K562 treated with DMSO at 1 percent for 24 hours (cell line): Measurements from ENCODE around the gene NET1. TPM values are rescaled to one million over a fixed set of nuclear protein-coding genes. Genes with fewer than 3 reads are reported as not detected.

Experiments used
- total RNA-seq: library from RNA; unstranded; fragments of 300-600 nt; gene quantifications from 2 replicates; pipeline ENCODE4 v1.2.3, GENCODE V29; 2022; ENCODE audit warnings: low read depth; ENCODE audit not compliant: insufficient read depth

NET1 gene, protein sequence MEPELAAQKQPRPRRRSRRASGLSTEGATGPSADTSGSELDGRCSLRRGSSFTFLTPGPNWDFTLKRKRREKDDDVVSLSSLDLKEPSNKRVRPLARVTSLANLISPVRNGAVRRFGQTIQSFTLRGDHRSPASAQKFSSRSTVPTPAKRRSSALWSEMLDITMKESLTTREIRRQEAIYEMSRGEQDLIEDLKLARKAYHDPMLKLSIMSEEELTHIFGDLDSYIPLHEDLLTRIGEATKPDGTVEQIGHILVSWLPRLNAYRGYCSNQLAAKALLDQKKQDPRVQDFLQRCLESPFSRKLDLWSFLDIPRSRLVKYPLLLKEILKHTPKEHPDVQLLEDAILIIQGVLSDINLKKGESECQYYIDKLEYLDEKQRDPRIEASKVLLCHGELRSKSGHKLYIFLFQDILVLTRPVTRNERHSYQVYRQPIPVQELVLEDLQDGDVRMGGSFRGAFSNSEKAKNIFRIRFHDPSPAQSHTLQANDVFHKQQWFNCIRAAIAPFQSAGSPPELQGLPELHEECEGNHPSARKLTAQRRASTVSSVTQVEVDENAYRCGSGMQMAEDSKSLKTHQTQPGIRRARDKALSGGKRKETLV
- 82.6 and 92.2 TPM in 2 replicates for total RNA-seq

GRCh38 chr10:5412277-5412941 lies at the start of gene NET1:
Gene NET1, plus strand, starts transcription at chr10:5412557. Its CDS starts 136 bp downstream, at chr10:5412693.

GRCh38 chr10:5364890-5365338 lies 47.4 kb upstream of the NET1 start, which contains the start of gene UCN3:
Gene UCN3, plus strand, starts transcription at chr10:5364966. Its CDS starts 8,755 bp downstream, at chr10:5373721.

DNA sequence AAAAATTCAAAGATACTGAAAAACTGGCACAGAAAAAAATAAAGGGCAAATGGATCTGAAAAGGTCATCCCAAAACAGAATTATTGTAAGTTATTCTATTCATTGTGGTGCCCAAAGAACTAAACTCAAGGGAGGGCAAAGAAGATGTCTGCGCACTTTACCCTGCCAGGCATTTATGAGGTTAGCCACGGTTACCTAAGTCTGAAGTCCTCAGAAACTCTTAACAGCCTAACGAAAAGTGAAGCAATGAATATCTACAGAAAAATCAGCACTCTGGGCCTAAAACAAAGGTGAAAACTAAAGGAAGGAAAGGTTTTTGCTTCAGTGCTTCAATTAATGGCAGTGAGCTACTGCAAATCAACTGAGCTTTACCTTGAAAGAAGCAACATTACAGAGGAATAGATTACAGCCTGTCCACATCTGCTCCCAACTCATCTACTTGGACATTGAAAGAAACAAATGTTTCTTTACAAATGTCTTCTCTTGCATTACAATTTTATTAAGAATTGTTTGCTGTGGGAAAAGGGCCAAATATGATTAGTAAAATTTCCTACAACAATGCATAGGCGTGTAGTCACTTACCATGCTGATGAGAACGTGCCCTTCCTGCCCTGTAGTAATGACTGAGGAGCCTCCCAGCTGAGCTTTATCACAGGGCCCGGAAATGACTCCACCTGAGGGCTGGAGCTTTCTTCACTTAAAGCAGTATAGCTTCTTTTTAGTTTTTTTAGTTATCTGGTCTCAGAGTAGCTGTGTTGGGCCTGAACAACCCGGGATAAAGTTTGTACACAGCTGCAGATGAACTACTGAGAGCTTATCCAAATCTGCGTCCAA lies 7.9 kb upstream of the NET1 start, which contains the start of gene TUBAL3:
TUBAL3 (minus strand) TSS at position 621 of the 834 bp plus-strand sequence; CDS start at position 585, 36 bp downstream.

DNA sequence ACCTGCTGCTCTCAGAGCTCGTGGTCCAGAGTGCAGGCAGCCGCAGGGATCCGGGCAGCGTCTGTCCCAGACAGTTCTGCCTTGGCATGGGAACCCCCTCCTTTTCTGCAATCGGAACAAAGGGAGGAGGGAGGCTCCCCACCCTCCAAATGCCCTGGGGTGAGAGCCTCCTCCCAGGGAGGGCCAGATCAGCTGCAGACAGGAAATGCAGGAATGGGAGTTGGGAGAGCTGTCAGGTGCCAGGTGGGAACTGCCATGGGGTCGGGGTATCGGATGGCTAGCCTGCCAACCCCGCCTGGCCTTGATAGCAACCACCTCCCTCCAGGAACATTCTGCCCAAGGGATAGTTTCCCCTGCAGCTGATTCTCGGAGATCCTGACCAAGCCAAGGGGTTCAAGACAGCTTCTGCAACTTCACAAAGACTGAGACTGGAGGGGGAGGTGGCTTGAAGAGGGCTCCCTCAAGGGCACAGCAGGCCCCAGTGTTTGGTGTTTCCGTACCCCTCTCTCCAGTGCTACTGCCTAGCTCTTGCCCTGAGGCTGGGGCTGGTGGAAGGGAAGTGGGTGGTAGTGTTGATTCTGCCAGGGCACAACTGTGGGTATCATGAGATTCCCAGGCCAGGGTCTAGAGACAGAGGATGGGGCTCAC lies 87.3 kb downstream of the NET1 start, which contains the start of gene CALML5:
CALML5 (minus strand) TSS at position 78 of the 648 bp plus-strand sequence. CDS start 132 bp downstream, outside the sequence.

Other genes starting within 250 kb of the NET1 start
- not detected in 2 replicates for gene AKR1C8, start 227.4 kb upstream of the NET1 start, total RNA-seq
- not detected in 2 replicates for gene AKR1C4, start 215.7 kb upstream of the NET1 start, total RNA-seq
- gene UCN3, start 47.6 kb upstream of the NET1 start, total RNA-seq: not detected in 2 replicates
- 5.6 and 6.9 TPM in 2 replicates for gene TUBAL3, start 7.7 kb upstream of the NET1 start, total RNA-seq
- not detected in 2 replicates for gene CALML5, start 87.0 kb downstream of the NET1 start, total RNA-seq
- gene CALML3, start 112.4 kb downstream of the NET1 start, total RNA-seq: not detected in 2 replicates